OCI-LY1 (cell line): ENCODE results near the gene FHL2.

Experiments
- H2AFZ ChIP-seq: fragments of 200-600 bp; sonication (generic), shearing (Covaris generic); 2 replicates; pipeline ENCODE4 v1.6.0; 2014; ENCODE audit warnings: antibody characterized with exemption, mild to moderate bottlenecking, low read length
- H3F3A ChIP-seq: fragments of 200-600 bp; sonication (generic), shearing (Covaris generic); 2 replicates; pipeline ENCODE4 v1.6.0; 2014; ENCODE audit warnings: mild to moderate bottlenecking, antibody characterized with exemption, low read length, moderate library complexity; ENCODE audit not compliant: insufficient read depth
- H3K27ac ChIP-seq: fragments of 200-600 bp; sonication (generic); 2 replicates; pipeline ENCODE4 v1.5.1; 2014; ENCODE audit warnings: low read length, mixed run types, mild to moderate bottlenecking, low read depth; ENCODE audit not compliant: poor library complexity, severe bottlenecking
- H3K27me3 ChIP-seq: fragments of 200-600 bp; sonication (generic); 2 replicates; pipeline ENCODE4 v1.6.0; 2014; ENCODE audit warnings: antibody characterized with exemption, mild to moderate bottlenecking, low read length, moderate library complexity; ENCODE audit not compliant: insufficient read depth
- H3K36me3 ChIP-seq: fragments of 200-600 bp; sonication (generic); 2 replicates; pipeline ENCODE4 v1.6.1; 2014; ENCODE audit warnings: mild to moderate bottlenecking, antibody characterized with exemption, low read length, moderate library complexity, mixed read lengths; ENCODE audit not compliant: insufficient read depth
- H3K4me1 ChIP-seq: fragments of 200-600 bp; sonication (generic); 2 replicates; pipeline ENCODE4 v1.5.1; 2014; ENCODE audit warnings: mild to moderate bottlenecking, low read length, moderate library complexity; ENCODE audit not compliant: insufficient read depth, severe bottlenecking
- H3K4me2 ChIP-seq: fragments of 200-600 bp; sonication (generic), shearing (Covaris generic); 2 replicates; pipeline ENCODE4 v1.6.1; 2014; ENCODE audit warnings: low read length
- H3K4me3 ChIP-seq: fragments of 200-600 bp; sonication (generic); 2 replicates; pipeline ENCODE4 v1.5.1; 2014; ENCODE audit warnings: low read length, low read depth, mild to moderate bottlenecking, mixed read lengths; ENCODE audit not compliant: poor library complexity, severe bottlenecking
- H3K79me2 ChIP-seq: fragments of 200-600 bp; shearing (Covaris generic); 2 replicates; pipeline ENCODE4 v1.6.1; 2016; ENCODE audit warnings: mixed run types, low read length, mixed read lengths; ENCODE audit not compliant: insufficient read depth
- H3K9ac ChIP-seq: fragments of 200-600 bp; sonication (generic), shearing (Covaris generic); 2 replicates; pipeline ENCODE4 v1.6.1; 2014; ENCODE audit warnings: mild to moderate bottlenecking, low read length, mixed read lengths
- H3K9me2 ChIP-seq: fragments of 200-600 bp; sonication (generic), shearing (Covaris generic); 2 replicates; pipeline ENCODE4 v1.6.1; 2014; ENCODE audit warnings: low read depth, mild to moderate bottlenecking, low read length, mixed read lengths
- H3K9me3 ChIP-seq: fragments of 200-600 bp; shearing (Covaris generic); 2 replicates; pipeline ENCODE4 v1.6.1; 2014; ENCODE audit warnings: low read length, mixed read lengths
- H4K20me1 ChIP-seq: fragments of 200-600 bp; sonication (generic), shearing (Covaris generic); 2 replicates; pipeline ENCODE4 v1.6.0; 2016; ENCODE audit warnings: mild to moderate bottlenecking, low read length; ENCODE audit not compliant: insufficient read depth
- CTCF ChIP-seq: fragments of 200-600 bp; sonication (generic), shearing (Covaris generic); IDR thresholded peaks from 2 replicates; pipeline ENCODE4 v1.5.1; 2017; ENCODE audit warnings: mild to moderate bottlenecking, antibody characterized with exemption, low read length, moderate library complexity, mixed read lengths
- EZH2 ChIP-seq: fragments of 200-600 bp; sonication (generic), shearing (Covaris generic); IDR thresholded peaks from 2 replicates; pipeline ENCODE4 v1.8.0; 2017; ENCODE audit warnings: borderline replicate concordance, mixed run types, mild to moderate bottlenecking, antibody characterized with exemption, low read length, moderate library complexity, mixed read lengths

Gene FHL2

GRCh38 chr2:105394951-105395611 is 3.8 kb downstream of the FHL2 start:
- no peak overlapping the region for H3K4me3 ChIP-seq
- no peaks in the 10 kb centered on the region for H3K9me2 ChIP-seq
- no peak overlapping the region for H2AFZ ChIP-seq
- H3K36me3 ChIP-seq: no peaks in the 10 kb centered on the region
- no peaks in the 10 kb centered on the region for H3F3A ChIP-seq
- H3K27me3 ChIP-seq: peaks cover 5% of the 10 kb centered on the region; the same call in 1 of the 2 replicates
- H3K9me3 ChIP-seq: no peaks in the 10 kb centered on the region
- no peaks in the 10 kb centered on the region for H3K4me1 ChIP-seq
- no peak overlapping the region for H3K4me2 ChIP-seq
- H3K27ac ChIP-seq: no peak overlapping the region
- no peak for TF ChIP-seq EZH2
- H3K9ac ChIP-seq: no peak overlapping the region
- no peaks in the 10 kb centered on the region for H4K20me1 ChIP-seq
- H3K79me2 ChIP-seq: no peaks in the 10 kb centered on the region

- Histone ChIP-seq H3K4me3 (no peak overlapping the region), H3K36me3 (no peaks in the 10 kb centered on the region), H3K9ac (no peak overlapping the region), H3K4me2 (no peak overlapping the region), H3K9me2 (no peaks in the 10 kb centered on the region), H3F3A (no peaks in the 10 kb centered on the region), H3K79me2 (no peaks in the 10 kb centered on the region), H3K27ac (no peak overlapping the region), H3K27me3 (0 out of 2 replicates have a peak, but pooled peaks cover 5% of the 10 kb centered on the region), H4K20me1 (no peaks in the 10 kb centered on the region), H3K4me1 (no peaks in the 10 kb centered on the region), H3K9me3 (no peaks in the 10 kb centered on the region), H2AFZ (no peak overlapping the region)
- TF ChIP-seq EZH2 (no peak), CTCF (no peak)
These were observed 5.3 kb downstream of the FHL2 start for GRCh38 chr2:105393373-105394055.

GRCh38 chr2:105391763-105392662 is 6.8 kb downstream of the FHL2 start:
- no peak overlapping the region for H3K9ac ChIP-seq
- no peak overlapping the region for H3K4me2 ChIP-seq
- no peaks in the 10 kb centered on the region for H3K79me2 ChIP-seq
- H3K27ac ChIP-seq: no peak overlapping the region
- H3K27me3 ChIP-seq: 0 out of 2 replicates have a peak, but pooled peaks cover 5% of the 10 kb centered on the region
- H3K9me3 ChIP-seq: no peaks in the 10 kb centered on the region
- no peak overlapping the region for H2AFZ ChIP-seq
- no peak for TF ChIP-seq CTCF
- TF ChIP-seq EZH2: no peak
- no peaks in the 10 kb centered on the region for H4K20me1 ChIP-seq
- no peaks in the 10 kb centered on the region for H3K4me1 ChIP-seq
- H3F3A ChIP-seq: no peaks in the 10 kb centered on the region
- no peak overlapping the region for H3K4me3 ChIP-seq
- H3K9me2 ChIP-seq: no peaks in the 10 kb centered on the region
- no peaks in the 10 kb centered on the region for H3K36me3 ChIP-seq
